Activated CD4-positive, alpha-beta T cell treated with anti-CD3 and anti-CD28 coated beads, Interleukin-2, Interleukin-4, amounts not matched to agents 100 ng/mL and 50 ng/mL, durations not matched to agents 16 hours and 8 hours (primary cell): ENCODE measurements around the gene STPG2.
"Not testable (repeated sequence)": the region's sequence is repeated elsewhere in the genome, so short reads cannot be mapped to it uniquely, and the experiment has no call there.

Experiments
- DNase-seq: peaks from one replicate; pipeline ENCODE4 v3.0.0-alpha.2; 2020; ENCODE audit warnings: low spot score

Gene STPG2

GRCh38 chr4:97942951-97943350, 200.3 kb downstream of the STPG2 start:
- no peak for DNase-seq

- DNase-seq = no peak
Measured at GRCh38 chr4:97942137-97942536, 201.1 kb downstream of the STPG2 start.

GRCh38 chr4:97938141-97938540, 205.1 kb downstream of the STPG2 start:
- no peak for DNase-seq

- DNase-seq = no peak
Measured at GRCh38 chr4:97924341-97924958, 218.8 kb downstream of the STPG2 start.

- DNase-seq = no peak
Measured at GRCh38 chr4:97923096-97923495, 220.2 kb downstream of the STPG2 start.

- no peak for DNase-seq
Measured at GRCh38 chr4:97917115-97917514, 226.2 kb downstream of the STPG2 start.

- DNase-seq = no peak
Measured at GRCh38 chr4:97912156-97912555, 231.1 kb downstream of the STPG2 start.

- no peak for DNase-seq
Measured at GRCh38 chr4:97911236-97911906, 231.9 kb downstream of the STPG2 start.

GRCh38 chr4:97910005-97910404, 233.3 kb downstream of the STPG2 start:
- peak; percentile 0 for DNase-seq

GRCh38 chr4:97903436-97904189, 239.7 kb downstream of the STPG2 start:
- DNase-seq = not testable (repeated sequence)

GRCh38 chr4:97900229-97900628, 243.0 kb downstream of the STPG2 start:
- DNase-seq = no peak

- DNase-seq = no peak
Measured at GRCh38 chr4:97892592-97893266, 250.5 kb downstream of the STPG2 start.

GRCh38 chr4:97879942-97880341, 263.3 kb downstream of the STPG2 start:
- DNase-seq = no peak

- no peak for DNase-seq
Measured at GRCh38 chr4:97868097-97868496, 275.2 kb downstream of the STPG2 start.

- no peak for DNase-seq
Measured at GRCh38 chr4:97867557-97868091, 275.7 kb downstream of the STPG2 start.

GRCh38 chr4:97866821-97867556, 276.3 kb downstream of the STPG2 start:
- DNase-seq = no peak

- DNase-seq = no peak
Measured at GRCh38 chr4:97851115-97851514, 292.2 kb downstream of the STPG2 start.

GRCh38 chr4:97845758-97846157, 297.5 kb downstream of the STPG2 start:
- DNase-seq = no peak

- DNase-seq = no peak
Measured at GRCh38 chr4:97841512-97841911, 301.8 kb downstream of the STPG2 start.

GRCh38 chr4:97836662-97837061, 306.6 kb downstream of the STPG2 start:
- DNase-seq = no peak

GRCh38 chr4:97828646-97829045, 314.6 kb downstream of the STPG2 start:
- no peak for DNase-seq

- DNase-seq = no peak
Measured at GRCh38 chr4:97819294-97819693, 324.0 kb downstream of the STPG2 start.
